Skeletal muscle cell (primary cell): Measurements from ENCODE around the gene EPS8.

Experiments
- DNase-seq: peaks from one replicate; pipeline ENCODE4 v3.0.0-alpha.2; 2010; ENCODE audit warnings: low read depth
- H3K4me3 ChIP-seq: 2 replicates; pipeline ENCODE4 v1.5.1; 2011; ENCODE audit warnings: low read depth, mild to moderate bottlenecking, control low read depth, low read length, moderate library complexity

The EPS8 gene

GRCh38 chr12:15789220-15790171 is at the start of gene EPS8:
Gene EPS8, minus strand, starts transcription at chr12:15789388. Its CDS starts 106,437 bp downstream, at chr12:15682951.
- H3K4me3 ChIP-seq = peak within 1 kb of the TSS; percentile 87
- DNase-seq = peak; percentile 75

- no peak overlapping the region for H3K4me3 ChIP-seq
- no peak for DNase-seq
Measured at GRCh38 chr12:15837141-15837790, 48.1 kb upstream of the EPS8 start.

GRCh38 chr12:15834575-15834974 is 45.4 kb upstream of the EPS8 start:
- no peak overlapping the region for H3K4me3 ChIP-seq
- no peak for DNase-seq

GRCh38 chr12:15831315-15831978 is 42.3 kb upstream of the EPS8 start:
- no peak overlapping the region for H3K4me3 ChIP-seq
- DNase-seq = no peak

GRCh38 chr12:15830538-15830937 is 41.4 kb upstream of the EPS8 start:
- H3K4me3 ChIP-seq = no peak overlapping the region
- DNase-seq = peak; percentile 78

GRCh38 chr12:15829949-15830348 is 40.8 kb upstream of the EPS8 start:
- DNase-seq = peak; percentile 81
- no peak overlapping the region for H3K4me3 ChIP-seq

- DNase-seq = no peak
- no peak overlapping the region for H3K4me3 ChIP-seq
Measured at GRCh38 chr12:15829255-15829654, 40.1 kb upstream of the EPS8 start.

GRCh38 chr12:15827136-15827535 is 37.9 kb upstream of the EPS8 start:
- no peak for DNase-seq

GRCh38 chr12:15824516-15824915 is 35.3 kb upstream of the EPS8 start:
- H3K4me3 ChIP-seq = no peak overlapping the region
- DNase-seq = no peak

More at GRCh38 chr12:15827136-15827535, 37.9 kb upstream of the EPS8 start:
- no peak overlapping the region for H3K4me3 ChIP-seq

GRCh38 chr12:15823360-15824128 is 34.4 kb upstream of the EPS8 start:
- no peak overlapping the region for H3K4me3 ChIP-seq
- DNase-seq = no peak

- no peak overlapping the region for H3K4me3 ChIP-seq
- no peak for DNase-seq
Measured at GRCh38 chr12:15819644-15820437, 30.7 kb upstream of the EPS8 start.

GRCh38 chr12:15818418-15818817 is 29.2 kb upstream of the EPS8 start:
- H3K4me3 ChIP-seq = no peak overlapping the region
- no peak for DNase-seq

GRCh38 chr12:15815730-15816129 is 26.5 kb upstream of the EPS8 start:
- DNase-seq = no peak
- no peak overlapping the region for H3K4me3 ChIP-seq

GRCh38 chr12:15811214-15812127 is 22.3 kb upstream of the EPS8 start:
- DNase-seq = no peak
- no peak overlapping the region for H3K4me3 ChIP-seq

- no peak for DNase-seq
- H3K4me3 ChIP-seq = no peak overlapping the region
Measured at GRCh38 chr12:15808652-15809051, 19.5 kb upstream of the EPS8 start.

GRCh38 chr12:15808250-15808649 is 19.1 kb upstream of the EPS8 start:
- no peak overlapping the region for H3K4me3 ChIP-seq
- DNase-seq = no peak

- H3K4me3 ChIP-seq = no peak overlapping the region
- DNase-seq = no peak
Measured at GRCh38 chr12:15806826-15807225, 17.6 kb upstream of the EPS8 start.
